ENCODE data around the gene TNFAIP8. TPM values are rescaled to one million over a fixed set of nuclear protein-coding genes. Genes with fewer than 3 reads are reported as not detected.

Gene TNFAIP8
- total RNA-seq, 1 experiment from 2014 or later = 7.3 TPM

DNA sequence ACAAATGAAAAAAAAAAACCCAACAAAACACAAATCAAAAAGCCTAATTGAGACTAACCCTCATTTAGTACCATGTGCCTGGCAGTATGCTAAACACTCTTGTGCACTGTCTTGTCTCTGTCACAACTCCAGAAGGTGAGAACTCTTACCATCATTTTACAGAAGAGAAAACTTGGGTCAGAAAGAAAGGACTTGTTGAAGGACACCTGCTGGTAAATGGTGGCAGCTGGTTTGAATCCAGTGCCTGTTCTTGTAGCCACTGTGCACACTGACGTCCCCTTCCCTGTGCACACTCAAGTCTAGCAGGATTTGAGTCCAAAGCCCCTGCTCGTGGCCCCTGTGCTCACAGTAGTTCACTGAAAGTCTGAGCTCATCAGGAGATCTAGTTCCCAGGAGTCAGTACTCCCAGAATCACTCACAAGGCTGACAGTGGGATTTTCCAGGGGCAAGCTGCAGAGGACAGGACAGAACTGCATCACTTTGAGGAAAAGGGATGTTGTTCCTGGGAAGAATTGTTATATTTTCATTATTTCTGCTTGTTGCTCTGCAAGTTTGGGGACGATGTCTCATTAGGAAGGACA lies 53.5 kb downstream of the TNFAIP8 start:
- Histone ChIP-seq H3T11ph (ENCODE audit: low read length) (no peak overlapping the region), H3K9me3 (ENCODE audit: control insufficient read depth, low read depth, low read length) (no peaks in the 10 kb centered on the region), H3K23ac (ENCODE audit: insufficient read length, low read depth, low read length) (no peak overlapping the region), H2BK5ac (ENCODE audit: insufficient read length, low read length) (no peak overlapping the region), H2AFZ (ENCODE audit: low read length) (no peak overlapping the region), H2BK15ac (ENCODE audit: low read depth, low read length) (no peak overlapping the region), H2BK20ac (ENCODE audit: low read depth, low read length, poor library complexity, severe bottlenecking) (no peak overlapping the region), H2BK12ac (ENCODE audit: insufficient read length, low read depth, low read length) (no peak overlapping the region), H3K79me1 (ENCODE audit: insufficient read depth, low read depth, low read length, poor library complexity, severe bottlenecking) (no peaks in the 10 kb centered on the region), H3K23me2 (ENCODE audit: insufficient read length, low read depth, low read length, poor library complexity, severe bottlenecking) (no peaks in the 10 kb centered on the region), H2BK120ac (ENCODE audit: low read depth, low read length, poor library complexity, severe bottlenecking) (no peak overlapping the region), H3K9ac (ENCODE audit: extremely low read depth, insufficient read length, low read length) (no peak overlapping the region), H3K56ac (ENCODE audit: insufficient read length, low read depth, low read length) (no peak overlapping the region), H3K4ac (ENCODE audit: low read depth, low read length) (no peak overlapping the region), H3K27ac (ENCODE audit: insufficient read length, low read depth, low read length) (no peak overlapping the region), H4K91ac (ENCODE audit: insufficient read length, low read depth, low read length) (no peak overlapping the region), H3K18ac (ENCODE audit: insufficient read length, low read depth, low read length) (no peak overlapping the region), H3K79me2 (ENCODE audit: insufficient read depth, low read length) (no peaks in the 10 kb centered on the region), H2AK5ac (ENCODE audit: insufficient read length, low read length) (no peak overlapping the region), H3K4me2 (ENCODE audit: insufficient read depth, insufficient read length, low read length) (no peak overlapping the region), H4K8ac (replicated peaks; ENCODE audit: insufficient read length, low read depth, low read length) (no peak overlapping the region), H4K20me1 (ENCODE audit: control insufficient read depth, insufficient read depth, insufficient read length) (no peaks in the 10 kb centered on the region), H3K14ac (ENCODE audit: insufficient read depth, low read length) (no peak overlapping the region), H3K4me1 (ENCODE audit: insufficient read depth, low read length) (no peaks in the 10 kb centered on the region), H4K5ac (ENCODE audit: insufficient read length, low read depth, low read length) (no peak overlapping the region), H3K27me3 (ENCODE audit: insufficient read depth, low read length) (no peaks in the 10 kb centered on the region)
- Mint-ChIP-seq H3K36me3 (ENCODE audit: insufficient read depth in 1 of 3, low read depth in 3 of 3) (no peaks in the 10 kb centered on the region; a peak in 1 of 7 replicates), H3K9me3 (peaks cover 0 to 3% of the 10 kb centered on the region in 2 experiments; a peak in 1 of 5 replicates), H3K27ac (no peak overlapping the region), H3K4me3 (no peak overlapping the region), H3K4me1 (peaks cover 12 to 17% of the 10 kb centered on the region in 2 experiments), H3K27me3 (ENCODE audit: low read depth) (0 out of 2 replicates have a peak, but pooled peaks cover 2% of the 10 kb centered on the region)
- no CpG with 5 or more reads among the region's 3 CpGs for WGBS (ENCODE audit: extremely low coverage, insufficient read length, low lambda C conversion rate)
- no peak; the same call in 2 of the 3 replicates for TF ChIP-seq CTCF (conservative IDR thresholded peaks at IDR 0.05)
- no peak for DNase-seq

Data from H9 (cell line).